ENCODE data around the gene MZT2B.
A peak's percentile ranks its signal among the peaks of the same experiment; 100 is the strongest.
"Not testable (repeated sequence)": the region's sequence is repeated elsewhere in the genome, so short reads cannot be mapped to it uniquely, and the experiment has no call there.

The MZT2B gene

GRCh38 chr2:130152816-130153595 is 29.1 kb upstream of the MZT2B start:
- DNase-seq (ENCODE audit: low spot score), result no peak

- not testable (repeated sequence) for DNase-seq (ENCODE audit: low spot score)
Observed at GRCh38 chr2:130153721-130154422, 28.2 kb upstream of the MZT2B start.

GRCh38 chr2:130154423-130154770 is 27.7 kb upstream of the MZT2B start:
- DNase-seq (ENCODE audit: low spot score), result not testable (repeated sequence)

GRCh38 chr2:130154773-130155765 is 27.0 kb upstream of the MZT2B start:
- DNase-seq (ENCODE audit: low spot score), result no peak

GRCh38 chr2:130155956-130156623 is 26.0 kb upstream of the MZT2B start:
- peak; percentile 76 for DNase-seq (ENCODE audit: low spot score)

- no peak for DNase-seq (ENCODE audit: low spot score)
Observed at GRCh38 chr2:130156624-130157004, 25.4 kb upstream of the MZT2B start.

- DNase-seq (ENCODE audit: low spot score), result peak; percentile 71
Observed at GRCh38 chr2:130157354-130157753, 24.7 kb upstream of the MZT2B start.

- peak; percentile 83 for DNase-seq (ENCODE audit: low spot score)
Observed at GRCh38 chr2:130157825-130158514, 24.1 kb upstream of the MZT2B start.

- DNase-seq (ENCODE audit: low spot score), result no peak
Observed at GRCh38 chr2:130158631-130159030, 23.4 kb upstream of the MZT2B start.

GRCh38 chr2:130159376-130159775 is 22.7 kb upstream of the MZT2B start:
- DNase-seq (ENCODE audit: low spot score), result not testable (repeated sequence)

GRCh38 chr2:130160131-130160530 is 21.9 kb upstream of the MZT2B start:
- DNase-seq (ENCODE audit: low spot score), result no peak

- not testable (repeated sequence) for DNase-seq (ENCODE audit: low spot score)
Observed at GRCh38 chr2:130160838-130161705, 21.0 kb upstream of the MZT2B start.

GRCh38 chr2:130162486-130162885 is 19.6 kb upstream of the MZT2B start:
- not testable (repeated sequence) for DNase-seq (ENCODE audit: low spot score)

GRCh38 chr2:130162968-130163367 is 19.1 kb upstream of the MZT2B start:
- DNase-seq (ENCODE audit: low spot score), result no peak

- DNase-seq (ENCODE audit: low spot score), result no peak
Observed at GRCh38 chr2:130165293-130166016, 16.6 kb upstream of the MZT2B start.

GRCh38 chr2:130166611-130167010 is 15.5 kb upstream of the MZT2B start:
- not testable (repeated sequence) for DNase-seq (ENCODE audit: low spot score)

- not testable (repeated sequence) for DNase-seq (ENCODE audit: low spot score)
Observed at GRCh38 chr2:130169163-130169562, 12.9 kb upstream of the MZT2B start.

- DNase-seq (ENCODE audit: low spot score), result no peak
Observed at GRCh38 chr2:130169896-130170295, 12.2 kb upstream of the MZT2B start.

GRCh38 chr2:130174866-130175265 is 7.2 kb upstream of the MZT2B start:
- DNase-seq (ENCODE audit: low spot score), result not testable (repeated sequence)

Data from NAMALWA (cell line).